ENCODE data around the gene FAM43B.

Gene FAM43B

DNA sequence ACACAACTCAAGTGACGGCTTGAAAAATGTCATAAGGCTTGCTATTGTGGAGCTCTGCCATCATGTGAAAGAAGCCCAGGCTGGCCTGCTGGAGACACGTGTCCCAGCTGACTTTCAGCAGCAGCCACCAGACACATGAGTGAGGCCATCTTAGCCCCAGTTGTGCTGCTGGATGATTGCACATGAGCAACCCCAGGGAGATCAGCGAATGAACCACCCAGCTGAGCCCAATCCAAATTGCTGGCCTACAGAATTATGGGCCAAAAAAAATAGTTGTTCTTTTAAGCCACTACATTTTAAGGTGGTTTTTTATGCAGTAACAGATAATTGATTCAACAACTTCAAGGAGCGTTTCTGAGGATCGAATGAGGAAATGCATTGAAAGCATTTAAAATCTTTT is 19.1 kb downstream of the FAM43B start:
- Histone ChIP-seq H3K4me3 (ENCODE audit: low read length) (no peak overlapping the region), H3K4me2 (ENCODE audit: low read depth, low read length) (no peak overlapping the region), H3K9me3 (replicated peaks; ENCODE audit: insufficient read depth, low read length) (no peaks in the 10 kb centered on the region)

DNA sequence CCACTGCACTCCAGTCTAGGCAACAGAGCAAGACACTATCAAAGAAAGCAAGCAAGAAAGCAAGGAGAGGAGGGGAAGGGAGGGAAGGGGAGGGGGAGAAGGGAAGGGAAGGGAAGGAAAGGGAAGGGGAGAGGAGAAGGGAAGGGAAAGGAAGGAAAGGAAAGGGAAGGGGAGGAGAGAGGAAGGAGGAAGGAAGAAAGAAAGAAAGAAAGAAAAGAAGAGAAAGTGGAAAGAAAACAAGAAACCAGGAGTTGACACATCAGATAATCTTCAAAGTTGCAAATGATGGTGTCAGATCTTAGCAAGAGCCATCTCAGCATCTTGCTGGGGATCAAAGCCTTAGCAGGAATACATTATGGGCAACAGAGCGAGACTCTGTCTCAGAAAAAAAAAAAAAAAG is 21.6 kb downstream of the FAM43B start:
- DNase-seq, result no peak
- Histone ChIP-seq H3K4me1 (ENCODE audit: low read length) (no peaks in the 10 kb centered on the region), H3K27me3 (replicated peaks; ENCODE audit: insufficient read depth, low read length) (peaks cover 64% of the 10 kb centered on the region), H2AFZ (ENCODE audit: low read length) (no peak overlapping the region), H3K4me3 (ENCODE audit: low read length) (no peak overlapping the region), H3K9me2 (replicated peaks; ENCODE audit: insufficient read depth, low read length) (no peaks in the 10 kb centered on the region), H3K9me3 (replicated peaks; ENCODE audit: insufficient read depth, low read length) (no peaks in the 10 kb centered on the region), H4K20me1 (ENCODE audit: insufficient read depth, low read length) (no peaks in the 10 kb centered on the region), H3K79me2 (ENCODE audit: low read length) (no peaks in the 10 kb centered on the region), H3K27ac (ENCODE audit: low read length) (no peak overlapping the region), H3K9ac (ENCODE audit: low read length) (no peak overlapping the region), H3K36me3 (replicated peaks; ENCODE audit: insufficient read depth, low read length) (no peaks in the 10 kb centered on the region), H3K4me2 (ENCODE audit: low read depth, low read length) (no peak overlapping the region), H3F3A (ENCODE audit: insufficient read depth, low read length) (no peaks in the 10 kb centered on the region)
- TF ChIP-seq, protein P1, sequence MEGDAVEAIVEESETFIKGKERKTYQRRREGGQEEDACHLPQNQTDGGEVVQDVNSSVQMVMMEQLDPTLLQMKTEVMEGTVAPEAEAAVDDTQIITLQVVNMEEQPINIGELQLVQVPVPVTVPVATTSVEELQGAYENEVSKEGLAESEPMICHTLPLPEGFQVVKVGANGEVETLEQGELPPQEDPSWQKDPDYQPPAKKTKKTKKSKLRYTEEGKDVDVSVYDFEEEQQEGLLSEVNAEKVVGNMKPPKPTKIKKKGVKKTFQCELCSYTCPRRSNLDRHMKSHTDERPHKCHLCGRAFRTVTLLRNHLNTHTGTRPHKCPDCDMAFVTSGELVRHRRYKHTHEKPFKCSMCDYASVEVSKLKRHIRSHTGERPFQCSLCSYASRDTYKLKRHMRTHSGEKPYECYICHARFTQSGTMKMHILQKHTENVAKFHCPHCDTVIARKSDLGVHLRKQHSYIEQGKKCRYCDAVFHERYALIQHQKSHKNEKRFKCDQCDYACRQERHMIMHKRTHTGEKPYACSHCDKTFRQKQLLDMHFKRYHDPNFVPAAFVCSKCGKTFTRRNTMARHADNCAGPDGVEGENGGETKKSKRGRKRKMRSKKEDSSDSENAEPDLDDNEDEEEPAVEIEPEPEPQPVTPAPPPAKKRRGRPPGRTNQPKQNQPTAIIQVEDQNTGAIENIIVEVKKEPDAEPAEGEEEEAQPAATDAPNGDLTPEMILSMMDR (IDR thresholded peaks at IDR 0.05; ENCODE audit: low read length), result no peak
- TF ChIP-seq EZH2phosphoT487 (IDR thresholded peaks at IDR 0.05; ENCODE audit: low read length), result no peak

More for the DNA sequence above, 19.1 kb downstream of the FAM43B start:
- Histone ChIP-seq H3K36me3 (replicated peaks; ENCODE audit: insufficient read depth, low read length) (no peaks in the 10 kb centered on the region), H4K20me1 (ENCODE audit: insufficient read depth, low read length) (no peaks in the 10 kb centered on the region), H3K27me3 (replicated peaks; ENCODE audit: insufficient read depth, low read length) (peaks cover 66% of the 10 kb centered on the region), H3K79me2 (ENCODE audit: low read length) (no peaks in the 10 kb centered on the region), H3F3A (ENCODE audit: insufficient read depth, low read length) (no peaks in the 10 kb centered on the region), H3K27ac (ENCODE audit: low read length) (no peak overlapping the region), H3K9ac (ENCODE audit: low read length) (no peak overlapping the region), H2AFZ (ENCODE audit: low read length) (no peak overlapping the region), H3K9me2 (replicated peaks; ENCODE audit: insufficient read depth, low read length) (no peaks in the 10 kb centered on the region), H3K4me1 (ENCODE audit: low read length) (no peaks in the 10 kb centered on the region)
- no peak for DNase-seq
- TF ChIP-seq EZH2phosphoT487 (IDR thresholded peaks at IDR 0.05; ENCODE audit: low read length) (no peak), EZH2 (optimal IDR thresholded peaks at IDR 0.05; ENCODE audit: low read depth, low read length) (no peak)
- TF ChIP-seq, protein P1 (IDR thresholded peaks at IDR 0.05; ENCODE audit: low read length), result no peak

GRCh38 chr1:20574686-20575540 is 22.5 kb downstream of the FAM43B start:
- Histone ChIP-seq H3K9me3 (replicated peaks; ENCODE audit: insufficient read depth, low read length) (no peaks in the 10 kb centered on the region), H3K9ac (ENCODE audit: low read length) (no peak overlapping the region), H3K4me3 (ENCODE audit: low read length) (no peak overlapping the region), H3K4me1 (ENCODE audit: low read length) (no peaks in the 10 kb centered on the region), H3K79me2 (ENCODE audit: low read length) (no peaks in the 10 kb centered on the region), H4K20me1 (ENCODE audit: insufficient read depth, low read length) (no peaks in the 10 kb centered on the region), H3K36me3 (replicated peaks; ENCODE audit: insufficient read depth, low read length) (no peaks in the 10 kb centered on the region), H3F3A (ENCODE audit: insufficient read depth, low read length) (no peaks in the 10 kb centered on the region), H2AFZ (ENCODE audit: low read length) (no peak overlapping the region), H3K27ac (ENCODE audit: low read length) (no peak overlapping the region), H3K27me3 (replicated peaks; ENCODE audit: insufficient read depth, low read length) (peaks cover 59% of the 10 kb centered on the region), H3K4me2 (ENCODE audit: low read depth, low read length) (no peak overlapping the region), H3K9me2 (replicated peaks; ENCODE audit: insufficient read depth, low read length) (no peaks in the 10 kb centered on the region)
- DNase-seq, result peak; percentile 59
- no peak for TF ChIP-seq EZH2 (optimal IDR thresholded peaks at IDR 0.05; ENCODE audit: low read depth, low read length)
- TF ChIP-seq, protein P1 (IDR thresholded peaks at IDR 0.05; ENCODE audit: low read length), result peak; percentile 83

Measured in MM.1S (cell line).